ENCODE measurements around the gene COL5A2.

Gene COL5A2

DNA sequence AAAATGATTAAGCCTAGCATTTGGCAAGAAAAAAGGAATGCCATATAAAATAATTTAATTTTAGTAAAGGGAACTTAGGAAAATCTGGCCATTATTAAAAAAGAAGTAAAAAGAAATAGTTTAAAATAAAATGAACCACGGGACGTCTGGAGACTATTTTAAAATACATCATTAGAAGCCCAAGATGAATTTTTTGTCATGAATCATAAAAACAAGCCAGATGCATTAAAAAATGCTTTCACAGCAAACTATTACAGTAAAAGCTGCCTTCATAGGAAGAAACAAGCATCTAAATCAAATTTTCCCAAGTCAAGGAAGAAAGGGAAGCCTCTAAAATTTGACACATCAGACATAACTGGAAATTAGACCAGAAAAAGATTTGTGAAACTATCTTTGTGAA is 33.0 kb downstream of the COL5A2 start:
- no peak for DNase-seq

DNA sequence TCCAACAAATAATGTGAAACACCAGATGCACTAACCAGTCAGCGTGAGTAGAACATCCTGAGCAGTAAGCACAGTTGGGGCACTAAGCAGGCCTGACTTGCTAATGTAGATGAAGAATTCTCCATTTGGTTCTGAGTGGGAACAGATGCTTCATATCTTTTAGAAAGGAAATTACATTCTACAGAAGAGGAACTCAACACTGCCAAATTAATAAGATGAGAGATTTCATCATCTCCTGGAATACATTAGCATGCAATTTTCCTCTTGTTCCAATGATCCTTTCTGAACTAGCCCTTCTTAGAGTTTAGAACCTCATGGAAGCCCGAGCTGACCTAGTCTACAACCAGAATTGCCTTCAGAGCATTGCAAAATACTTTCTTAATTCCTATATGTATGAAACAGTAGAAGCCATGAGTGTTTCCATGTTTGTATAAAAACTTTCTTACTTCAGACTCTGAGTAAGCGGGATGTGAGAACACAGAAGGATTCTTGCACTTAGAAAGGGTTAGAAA is 34.8 kb downstream of the COL5A2 start:
- no peak for DNase-seq

DNA sequence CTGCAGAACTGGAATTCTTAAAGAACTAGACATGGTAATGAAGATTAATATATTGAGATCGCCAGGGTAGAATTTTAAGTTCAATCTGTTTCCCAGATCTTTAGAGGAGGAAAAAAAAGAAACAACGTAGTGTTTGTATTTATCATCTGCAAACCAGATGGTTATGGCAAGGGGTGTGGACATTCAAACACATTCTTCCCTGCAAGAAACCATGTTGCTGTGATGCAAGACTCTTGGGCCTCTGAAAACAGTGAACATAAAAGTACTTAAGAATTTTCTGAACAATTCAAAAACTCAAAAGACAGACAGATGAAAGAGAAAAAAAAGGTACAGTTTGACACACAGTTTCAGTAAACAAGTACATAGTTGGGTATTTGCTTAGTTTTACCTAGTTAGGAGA is 35.6 kb downstream of the COL5A2 start:
- DNase-seq: no peak

DNA sequence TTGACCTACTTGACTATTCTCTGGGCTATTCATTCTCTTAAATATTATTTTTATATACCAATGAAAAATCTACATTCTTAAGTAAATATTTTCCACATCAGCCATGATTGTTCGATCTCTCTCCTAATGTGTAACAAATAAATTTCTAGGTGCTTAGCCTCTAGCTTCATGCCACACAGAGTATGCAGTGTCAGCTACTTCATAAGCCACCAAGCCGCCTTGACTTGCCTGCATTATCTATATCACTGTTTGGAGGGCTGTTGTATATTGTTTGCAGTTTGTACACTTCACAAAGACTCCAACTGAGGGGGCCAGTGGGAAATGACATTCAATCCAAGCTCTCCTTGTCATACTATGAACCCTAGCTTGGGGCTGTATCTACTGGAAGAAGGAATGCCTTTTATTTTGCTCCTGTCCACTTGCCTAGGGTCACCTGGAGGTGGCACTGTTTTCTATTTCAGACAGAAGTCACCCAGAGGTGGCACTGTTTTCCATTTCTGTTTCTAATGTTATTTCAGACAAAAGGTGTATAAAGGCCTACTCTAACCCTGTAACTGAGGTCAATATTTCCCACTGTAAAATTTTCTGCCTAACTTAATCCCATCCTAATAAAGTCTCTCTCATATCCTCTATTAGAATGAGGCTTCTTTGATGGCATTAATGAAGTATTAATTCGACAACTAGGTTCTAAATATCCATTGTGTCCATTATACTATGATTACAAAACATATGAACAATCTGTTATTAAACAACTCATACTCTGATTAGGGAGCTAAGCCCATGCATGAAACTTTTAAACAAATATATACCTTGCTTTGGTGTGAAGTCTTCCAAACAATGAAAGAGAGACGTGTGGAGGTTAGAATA is 36.4 kb downstream of the COL5A2 start:
- peak; percentile 82 for DNase-seq

DNA sequence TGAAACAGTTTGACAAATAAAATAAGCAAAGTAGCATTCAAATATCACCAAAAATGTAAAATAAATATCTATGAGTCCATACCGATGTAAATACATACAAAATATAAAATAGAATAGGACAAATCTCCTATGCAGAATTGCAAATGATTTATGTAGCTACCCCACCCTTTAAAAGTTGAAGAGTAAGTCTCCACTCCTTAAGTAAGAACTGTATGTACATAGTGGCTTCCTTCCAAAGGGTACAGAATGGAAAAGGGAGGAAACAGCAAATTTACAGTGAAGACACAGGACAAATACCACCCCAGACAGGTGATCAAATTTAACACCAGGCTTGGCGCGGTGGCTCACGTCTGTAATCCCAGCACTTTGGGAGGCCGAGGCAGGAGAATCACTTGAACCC is 40.8 kb downstream of the COL5A2 start:
- DNase-seq: no peak

DNA sequence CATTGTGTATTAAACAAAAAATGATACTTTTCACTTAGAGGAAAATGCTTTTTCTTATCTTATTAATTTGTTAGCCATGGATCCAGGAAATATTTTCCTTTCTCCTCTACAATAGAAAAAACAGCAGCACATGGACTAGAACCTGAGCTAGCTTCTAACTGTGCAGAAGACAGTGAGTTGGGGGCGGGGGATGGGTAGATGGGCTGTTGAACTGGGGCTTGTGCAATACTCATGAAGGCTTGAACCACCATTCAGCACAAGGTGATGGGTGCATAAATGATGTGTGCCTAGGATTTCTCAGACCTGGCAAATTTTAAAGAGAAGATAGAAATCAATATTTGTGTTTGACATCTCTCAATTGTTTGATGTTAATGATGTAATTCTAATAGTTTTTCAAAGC is 42.0 kb downstream of the COL5A2 start:
- no peak for DNase-seq

DNA sequence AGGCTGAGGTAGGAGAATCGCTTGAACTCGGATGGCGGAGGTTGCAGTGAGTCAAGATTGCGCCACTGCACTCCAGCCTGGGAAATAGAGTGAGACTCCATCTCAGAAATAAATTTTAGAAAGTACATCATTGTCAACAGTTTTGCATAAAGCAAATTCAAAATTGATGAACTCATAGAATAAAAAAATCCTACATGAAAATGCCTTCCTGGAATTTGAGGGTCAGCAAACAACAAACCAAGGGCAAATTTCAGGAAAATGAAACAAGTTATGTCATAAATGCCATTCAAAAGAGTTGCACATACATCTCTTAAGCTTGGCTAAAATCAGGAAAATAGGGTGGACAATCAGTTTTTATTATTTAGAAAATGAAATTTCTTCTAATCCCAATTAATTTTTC is 45.1 kb downstream of the COL5A2 start:
- DNase-seq: no peak

DNA sequence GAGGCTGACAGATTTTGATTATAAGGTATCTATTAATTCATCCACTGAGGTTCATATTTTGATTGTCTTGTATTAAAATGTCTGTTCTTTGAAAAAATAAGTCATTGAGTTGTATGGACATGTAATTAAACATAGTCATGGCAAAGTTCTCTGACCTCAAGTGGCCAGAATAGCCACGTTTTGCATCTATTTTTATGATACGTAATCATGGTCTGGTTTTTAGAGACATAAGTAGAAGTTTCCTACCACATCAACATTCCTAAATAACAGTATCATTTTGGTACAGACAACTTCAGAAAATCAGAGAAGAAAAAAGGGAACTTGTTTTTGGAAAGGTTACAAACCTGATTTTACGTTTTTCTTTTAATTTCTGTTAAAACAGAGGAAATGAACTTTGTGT is 47.6 kb downstream of the COL5A2 start:
- DNase-seq: no peak

DNA sequence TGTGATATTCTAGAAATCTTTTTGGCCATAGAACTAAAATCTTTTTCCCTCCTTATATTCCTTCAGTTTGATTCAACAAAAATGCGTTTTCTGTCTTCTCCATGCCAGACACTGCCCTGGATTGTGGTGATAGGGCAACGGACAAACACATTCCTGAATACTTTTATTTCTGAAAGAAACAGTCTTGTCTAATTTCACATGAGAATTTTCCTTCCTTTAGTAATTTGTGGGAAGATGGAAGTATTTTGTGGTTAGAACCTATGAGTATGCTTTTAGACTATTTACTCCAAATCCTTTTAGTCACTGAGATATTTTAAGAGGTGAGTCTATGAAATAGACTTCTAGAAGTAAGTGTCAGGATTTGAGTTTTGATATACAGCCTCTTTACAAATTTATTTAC is 49.6 kb downstream of the COL5A2 start:
- DNase-seq: no peak

DNA sequence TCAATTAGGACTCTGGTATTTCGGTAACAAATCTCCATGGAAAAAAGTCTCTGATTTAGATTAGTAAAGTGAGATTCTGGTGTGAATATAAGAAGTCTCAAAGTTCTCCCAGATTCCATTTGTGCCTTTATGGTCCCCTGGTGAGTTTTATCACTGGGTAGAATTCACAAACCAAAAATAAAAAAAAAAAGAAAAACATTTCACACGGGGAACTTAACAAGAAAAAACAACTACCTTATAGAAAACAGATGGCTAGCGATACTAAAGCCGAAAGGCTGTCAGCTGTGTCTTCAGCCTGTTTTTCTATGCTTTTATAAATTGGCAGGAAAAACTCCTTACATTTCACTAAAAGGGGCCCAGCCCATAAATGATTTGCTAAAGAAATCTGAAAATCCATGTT is 50.6 kb downstream of the COL5A2 start:
- DNase-seq: no peak

DNA sequence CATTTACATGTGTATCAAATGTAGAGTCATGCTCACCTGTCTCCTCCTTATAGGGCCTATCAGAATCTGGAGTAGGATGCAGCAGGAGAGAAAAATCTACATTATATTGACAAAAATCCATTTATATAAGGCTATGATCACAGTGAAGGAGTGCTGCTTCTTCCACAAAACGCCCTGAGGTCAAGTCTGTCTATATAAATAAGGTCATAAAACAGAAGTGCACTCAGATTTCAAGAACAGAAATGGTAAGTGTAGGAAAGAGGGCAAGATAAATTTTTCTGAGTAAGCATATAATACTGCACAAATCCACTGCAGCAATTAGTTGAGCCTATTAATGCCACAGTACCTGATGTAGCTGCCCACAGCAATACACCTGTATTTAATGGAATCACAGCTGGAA is 51.8 kb downstream of the COL5A2 start:
- DNase-seq: no peak

DNA sequence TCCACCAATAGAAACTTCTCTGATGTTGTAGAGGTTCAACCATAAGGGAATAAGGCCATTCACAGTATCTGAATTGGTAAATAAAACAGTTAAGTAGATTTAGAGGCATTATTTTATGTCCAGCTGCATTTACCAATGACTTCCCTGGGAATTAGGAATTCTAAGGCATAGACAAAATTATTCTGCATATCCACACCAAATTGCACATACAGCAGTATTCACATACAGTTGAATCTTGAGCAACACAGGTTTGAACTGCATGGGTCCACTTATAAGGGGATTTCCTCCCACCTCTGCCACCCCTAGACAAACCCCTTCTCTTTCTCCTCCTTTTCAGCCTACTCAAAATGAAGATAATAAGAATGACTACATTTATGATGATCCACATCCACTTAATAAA is 54.4 kb downstream of the COL5A2 start:
- DNase-seq: no peak

DNA sequence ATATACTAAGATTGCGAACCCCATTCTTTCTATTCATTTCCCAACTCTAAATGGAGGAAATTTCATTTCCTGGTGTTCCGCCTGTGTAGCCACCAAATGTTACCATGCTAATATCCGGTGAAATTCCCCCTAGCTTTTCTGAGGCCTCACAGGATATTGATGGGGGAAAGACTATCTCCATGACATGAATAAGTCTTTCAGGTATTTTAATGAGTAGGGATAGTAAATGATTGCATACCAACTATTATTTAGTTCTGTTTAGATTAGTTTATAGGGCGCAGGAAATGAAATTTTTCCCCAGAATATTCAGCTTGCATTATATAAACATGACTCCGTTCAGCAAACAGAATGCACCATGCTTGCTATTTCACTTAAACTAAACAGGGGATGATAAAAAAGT is 55.4 kb downstream of the COL5A2 start:
- DNase-seq: no peak

DNA sequence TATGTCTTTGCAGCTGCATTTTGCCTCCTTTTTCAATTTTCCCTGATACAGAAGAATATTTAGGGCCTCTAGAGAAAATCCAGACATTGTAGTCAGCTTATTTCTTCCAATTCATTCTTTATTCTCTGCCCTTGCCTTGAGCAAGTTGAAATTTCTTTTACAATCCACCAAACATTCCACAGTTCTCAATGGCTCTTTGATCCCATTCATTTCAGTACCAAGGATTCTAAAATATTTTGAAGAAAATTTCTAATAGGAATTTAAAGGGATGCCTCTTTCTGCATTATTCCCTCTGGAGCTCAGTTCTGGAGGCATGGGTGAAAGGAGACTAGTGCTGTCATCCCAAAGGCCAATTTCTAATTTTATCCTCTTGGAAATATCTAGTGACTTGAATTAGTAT is 61.2 kb downstream of the COL5A2 start:
- DNase-seq: no peak

DNA sequence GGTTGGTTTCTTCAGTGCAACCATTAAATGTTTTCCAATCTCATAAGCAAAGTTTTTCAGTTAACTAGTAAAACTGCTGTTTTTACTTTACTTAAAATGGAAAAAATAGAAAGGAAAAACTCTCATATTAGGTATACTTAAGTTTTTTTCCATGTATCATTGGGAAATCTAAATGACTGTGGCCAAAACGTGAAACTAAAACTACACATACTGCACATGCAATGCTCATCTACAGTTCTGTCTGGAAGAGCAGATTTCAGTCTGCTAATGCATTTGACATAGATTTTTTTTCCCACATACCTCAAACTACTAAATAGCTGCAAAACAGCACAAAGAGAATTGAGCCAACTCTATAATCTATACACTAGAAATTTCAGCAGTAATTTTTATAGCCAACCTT is 62.6 kb downstream of the COL5A2 start:
- no peak for DNase-seq

DNA sequence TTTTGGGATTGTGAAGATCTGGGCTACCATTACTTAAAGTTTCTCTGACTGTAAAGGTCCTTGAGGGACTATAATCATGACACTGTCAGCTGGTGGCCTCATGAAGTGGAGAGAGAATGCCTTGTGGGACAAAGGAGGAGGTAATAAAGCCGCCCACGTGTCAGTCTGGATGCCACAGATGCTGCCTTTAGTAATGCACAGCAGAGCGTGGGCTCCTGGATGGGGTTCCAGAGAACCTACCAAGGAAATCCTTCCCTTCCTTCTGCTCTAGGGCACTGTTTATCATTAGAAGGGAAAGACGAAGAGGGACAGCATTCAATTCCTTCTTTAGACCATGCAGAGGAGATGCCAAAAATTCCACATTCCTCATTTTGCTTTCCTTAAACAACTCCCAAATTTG is 63.5 kb downstream of the COL5A2 start:
- DNase-seq: peak; percentile 51

DNA sequence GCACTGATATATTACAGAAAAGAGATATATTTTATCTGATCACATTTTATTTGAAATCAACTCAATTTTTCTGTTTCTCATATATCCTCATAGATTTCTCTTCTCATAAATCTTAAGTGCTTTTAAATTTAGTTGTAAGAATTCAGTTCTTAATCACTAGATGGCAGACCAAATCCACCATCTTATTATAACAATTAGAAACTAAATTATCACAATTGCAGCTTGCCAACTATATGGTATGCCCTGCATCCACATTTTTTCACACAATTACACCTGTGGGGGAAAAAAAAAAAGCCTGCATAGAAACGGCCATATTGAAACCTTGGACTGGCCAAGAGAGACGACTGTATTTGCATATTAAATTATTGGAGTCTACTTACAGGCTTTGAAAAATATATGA is 64.4 kb downstream of the COL5A2 start:
- no peak for DNase-seq

DNA sequence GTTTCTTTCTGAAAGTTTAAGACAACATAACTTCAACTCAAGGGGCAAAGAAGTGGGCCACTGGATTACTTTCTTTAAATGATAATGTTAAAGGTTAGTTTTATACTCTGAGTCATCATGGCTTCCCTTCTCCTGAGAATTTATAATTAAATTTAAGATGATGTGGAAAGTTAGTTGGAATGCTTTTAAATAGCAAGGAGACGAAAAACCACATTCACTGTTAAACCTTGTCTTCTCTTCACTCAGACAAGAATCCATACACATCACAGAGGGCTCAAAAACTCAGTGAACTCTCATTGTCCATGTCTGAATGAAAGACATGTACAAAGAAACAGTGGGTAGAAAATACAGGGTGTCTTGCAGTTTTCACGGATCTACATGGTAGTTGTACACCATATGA is 65.6 kb downstream of the COL5A2 start:
- no peak for DNase-seq

DNA sequence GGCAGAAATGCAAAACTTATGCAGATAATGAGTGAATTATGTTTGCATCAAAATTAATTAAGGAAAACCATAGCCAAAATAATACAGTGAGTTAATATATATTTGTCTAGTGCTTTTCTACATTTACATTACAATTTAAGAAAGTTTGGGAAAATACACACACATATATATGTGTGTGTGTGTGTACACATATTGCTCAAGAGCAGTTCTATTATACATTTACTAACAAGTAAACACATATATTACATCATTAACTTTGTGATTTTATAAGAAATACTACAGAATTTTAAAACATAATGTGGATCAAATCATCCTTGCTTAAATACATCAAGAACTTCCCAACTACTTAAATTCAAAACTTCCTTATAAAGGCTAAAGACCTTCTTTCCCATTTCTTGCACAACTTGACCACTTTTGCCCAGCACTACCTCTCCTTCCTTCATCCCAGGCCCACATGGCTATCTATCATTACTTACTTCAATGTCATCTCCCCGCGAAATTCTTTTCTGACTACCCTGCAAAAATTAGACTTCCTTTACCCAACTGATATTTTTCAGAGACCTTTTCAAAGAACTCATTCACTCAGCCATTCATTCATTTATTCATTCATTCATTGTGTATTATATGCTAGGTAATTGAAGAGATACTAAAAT is 68.4 kb downstream of the COL5A2 start:
- DNase-seq: no peak

DNA sequence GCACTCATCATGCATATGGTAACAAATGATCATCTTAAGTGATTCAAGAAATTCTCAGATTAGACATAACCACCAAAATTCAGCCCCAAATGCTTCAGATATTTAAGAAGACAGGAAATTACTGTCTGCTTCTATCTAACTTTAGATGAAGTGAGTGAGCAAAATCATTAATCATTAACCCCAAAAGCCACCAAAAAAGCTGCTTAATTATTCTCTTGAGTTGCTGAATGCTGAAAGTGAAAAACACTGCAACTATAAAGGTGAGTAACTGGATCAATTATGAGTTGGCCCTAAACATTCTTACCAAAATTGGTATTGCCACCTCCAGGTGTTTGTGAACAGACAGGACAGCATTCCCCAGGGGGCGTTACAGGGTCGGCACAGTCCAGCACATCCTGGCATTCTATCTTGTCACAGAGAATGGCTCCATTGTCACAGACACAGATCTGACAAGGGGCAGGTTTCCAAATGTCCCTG is 69.6 kb downstream of the COL5A2 start:
- peak; percentile 66 for DNase-seq

DNA sequence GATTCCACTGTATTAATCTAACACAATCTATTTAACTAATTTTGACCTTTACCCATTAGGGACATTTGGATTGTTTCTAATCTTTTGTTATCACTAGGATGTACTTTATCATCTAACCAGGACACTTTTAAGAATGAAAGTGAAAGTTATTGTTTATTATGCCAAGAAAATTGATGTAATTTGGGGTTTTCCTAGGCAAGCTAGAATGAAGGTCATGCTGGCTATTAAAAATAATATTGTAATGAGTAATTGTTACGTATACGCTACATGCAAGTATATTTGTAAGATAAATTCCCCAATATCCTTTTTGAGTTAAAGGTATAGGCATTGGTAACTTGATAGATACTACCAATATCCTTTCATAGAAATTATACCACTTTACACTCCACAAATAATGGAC is 74.6 kb downstream of the COL5A2 start:
- DNase-seq: no peak

DNA sequence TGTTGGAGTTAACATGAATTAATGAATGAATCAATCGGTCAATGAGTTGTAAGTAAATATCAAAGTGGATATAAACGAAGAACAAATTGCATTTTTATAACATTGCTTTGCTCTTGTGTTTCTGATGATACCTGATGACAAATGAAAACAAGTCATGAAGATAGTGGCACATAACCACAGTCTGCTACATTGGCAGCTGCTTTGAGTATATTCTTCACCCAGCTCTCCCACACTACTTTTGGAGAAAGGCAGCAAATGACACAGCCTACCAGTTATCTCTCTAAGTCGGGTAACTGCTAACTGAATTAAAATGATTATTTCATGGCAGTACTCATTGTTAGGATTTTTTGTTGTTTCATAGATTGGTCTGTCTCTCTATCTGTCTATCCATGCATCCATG is 76.8 kb downstream of the COL5A2 start:
- no peak for DNase-seq

DNA sequence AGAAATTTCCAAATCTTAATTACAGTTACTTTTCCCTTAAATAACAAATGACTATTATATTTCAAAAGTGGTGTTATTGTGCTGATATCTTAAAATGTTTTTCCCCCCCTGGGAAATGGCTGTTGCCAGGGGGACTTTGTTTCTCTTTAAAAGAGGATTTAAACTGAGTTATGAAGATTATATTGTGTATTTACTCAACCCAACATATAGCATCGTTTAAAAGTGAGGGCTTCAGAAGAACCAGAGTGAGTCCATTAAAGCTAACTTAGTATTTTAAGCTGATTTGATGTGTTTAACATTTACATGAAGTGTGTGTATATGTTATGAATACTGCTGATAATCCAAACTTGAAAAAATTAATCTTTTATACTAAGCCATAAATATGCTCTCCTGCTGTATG is 81.6 kb downstream of the COL5A2 start:
- DNase-seq: no peak

DNA sequence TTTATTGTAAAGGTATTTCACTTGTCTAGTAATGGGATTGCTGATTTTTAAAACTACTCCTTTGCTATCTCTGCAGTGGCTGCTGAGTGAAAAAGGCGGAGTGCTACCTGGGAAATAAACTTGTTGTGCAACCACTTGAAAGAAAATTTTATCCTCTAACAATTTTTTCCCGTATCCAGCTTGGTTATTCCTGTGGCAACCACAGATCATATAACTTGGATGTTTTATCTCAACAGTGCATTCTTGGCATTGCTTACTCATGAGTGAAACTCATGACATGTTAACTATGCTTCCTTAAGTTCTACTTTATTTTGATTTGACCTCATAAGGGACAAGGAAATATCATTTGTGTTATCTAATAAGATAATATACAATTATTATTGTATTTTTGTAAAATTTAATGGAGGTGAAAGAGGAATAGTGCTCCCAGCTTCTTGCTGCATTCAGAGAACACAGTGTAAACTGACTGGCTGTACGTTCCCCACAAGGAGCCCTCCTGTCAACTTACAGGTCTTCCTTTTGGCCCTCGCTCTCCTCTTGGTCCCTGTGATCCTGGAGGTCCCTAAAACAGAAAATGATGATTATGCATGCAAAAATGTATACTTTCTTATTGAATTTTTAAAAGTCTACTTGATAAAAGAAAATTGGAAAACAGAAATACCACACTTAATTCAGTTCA is 82.7 kb downstream of the COL5A2 start:
- no peak for DNase-seq

Data from islet precursor cell (in vitro differentiated cells).